ENCODE results near the gene FTO. TPM values are rescaled to one million over a fixed set of nuclear protein-coding genes. Genes with fewer than 3 reads are reported as not detected.

FTO gene
- total and polyA plus RNA-seq, 4 experiments from 2014 or later: 61.5 to 126 (median 69.7) TPM

- no peaks in the 10 kb centered on the region for H3K36me3 ChIP-seq (ENCODE audit: insufficient read depth, low read length)
- no peak overlapping the region for H3K27ac ChIP-seq (ENCODE audit: low read depth, low read length)
- H3K9me3 ChIP-seq (ENCODE audit: control insufficient read depth in 1 of 2, low read length in 2 of 2): no peaks in the 10 kb centered on the region
- ChIA-PET CTCF (ENCODE audit: partially characterized antibody) (no interaction called here), POLR2A (ENCODE audit: partially characterized antibody) (interaction anchor here (1.5 kb wide), 1 partner anchor 9 kb away, joined by 4 read pairs; no protein-coding TSS in a partner anchor)
- intact Hi-C loops (cut with micrococcal nuclease): no loop called here
- Mint-ChIP-seq H3K4me1 (peaks cover 15 to 40% (median 30%) of the 10 kb centered on the region in 4 donors), H3K4me3 (no peak overlapping the region), H3K27ac (no peak overlapping the region), H3K36me3 (peaks cover 0 to 4% of the 10 kb centered on the region in 2 donors), H3K9me3 (peaks cover 0 to 5% (median 1%) of the 10 kb centered on the region in 8 donors), H3K27me3 (no peaks in the 10 kb centered on the region)
- DNase-seq: no peak
- no peaks in the 10 kb centered on the region for H3K4me1 ChIP-seq (ENCODE audit: insufficient read depth, low read length)
- H3K27me3 ChIP-seq (ENCODE audit: insufficient read depth, low read length): no peaks in the 10 kb centered on the region
- H3K4me3 ChIP-seq (ENCODE audit: low read length in 2 of 2): no peak overlapping the region
These were observed 99.5 kb downstream of the FTO start for GRCh38 chr16:53803451-53803850.

- no peaks in the 10 kb centered on the region for H3K36me3 ChIP-seq (ENCODE audit: insufficient read depth, low read length)
- Mint-ChIP-seq H3K4me3 (no peak overlapping the region), H3K9me3 (peaks cover 0 to 5% (median 1%) of the 10 kb centered on the region in 8 donors), H3K27me3 (no peaks in the 10 kb centered on the region), H3K4me1 (peaks cover 16 to 40% (median 30%) of the 10 kb centered on the region in 4 donors), H3K36me3 (peaks cover 0 to 4% of the 10 kb centered on the region in 2 donors), H3K27ac (no peak overlapping the region)
- no peaks in the 10 kb centered on the region for H3K9me3 ChIP-seq (ENCODE audit: control insufficient read depth in 1 of 2, low read length in 2 of 2)
- H3K27me3 ChIP-seq (ENCODE audit: insufficient read depth, low read length): no peaks in the 10 kb centered on the region
- no peak overlapping the region for H3K27ac ChIP-seq (ENCODE audit: low read depth, low read length)
- ChIA-PET POLR2A (ENCODE audit: partially characterized antibody) (interaction anchor here (1.5 kb wide), 1 partner anchor 10 kb away, joined by 4 read pairs; no protein-coding TSS in a partner anchor), CTCF (ENCODE audit: partially characterized antibody) (no interaction called here)
- H3K4me3 ChIP-seq (ENCODE audit: low read length in 2 of 2): no peak overlapping the region
- intact Hi-C loops (cut with micrococcal nuclease): no loop called here
- DNase-seq: no peak
- H3K4me1 ChIP-seq (ENCODE audit: insufficient read depth, low read length): no peaks in the 10 kb centered on the region
These were observed 100.0 kb downstream of the FTO start for GRCh38 chr16:53803998-53804397.

GRCh38 chr16:53804467-53804866 is 100.5 kb downstream of the FTO start:
- no peaks in the 10 kb centered on the region for H3K36me3 ChIP-seq (ENCODE audit: insufficient read depth, low read length)
- no peak overlapping the region for H3K4me3 Mint-ChIP-seq
- no peak for DNase-seq
- no peak overlapping the region for H3K27ac Mint-ChIP-seq
- POLR2A ChIA-PET (ENCODE audit: partially characterized antibody): no interaction called here
- no peak overlapping the region for H3K27ac ChIP-seq (ENCODE audit: low read depth, low read length)
- no peaks in the 10 kb centered on the region for H3K4me1 ChIP-seq (ENCODE audit: insufficient read depth, low read length)
- intact Hi-C loops (cut with micrococcal nuclease): no loop called here
- H3K4me3 ChIP-seq (ENCODE audit: low read length in 2 of 2): no peak overlapping the region
- peaks cover 0 to 4% of the 10 kb centered on the region in 2 donors for H3K36me3 Mint-ChIP-seq
- H3K9me3 Mint-ChIP-seq: peaks cover 0 to 5% (median under 1%) of the 10 kb centered on the region in 8 donors
- no peaks in the 10 kb centered on the region for H3K27me3 ChIP-seq (ENCODE audit: insufficient read depth, low read length)
- H3K9me3 ChIP-seq (ENCODE audit: control insufficient read depth in 1 of 2, low read length in 2 of 2): no peaks in the 10 kb centered on the region
- H3K27me3 Mint-ChIP-seq: no peaks in the 10 kb centered on the region
- H3K4me1 Mint-ChIP-seq: peaks cover 17 to 40% (median 30%) of the 10 kb centered on the region in 4 donors
- CTCF ChIA-PET (ENCODE audit: partially characterized antibody): no interaction called here

- Mint-ChIP-seq H3K9me3 (peaks cover 0 to 3% (median 0%) of the 10 kb centered on the region in 8 donors), H3K27ac (no peak overlapping the region), H3K4me3 (no peak overlapping the region), H3K36me3 (peaks cover under 1 to 3% of the 10 kb centered on the region in 2 donors), H3K27me3 (no peaks in the 10 kb centered on the region), H3K4me1 (peaks cover 17 to 40% (median 30%) of the 10 kb centered on the region in 4 donors)
- Histone ChIP-seq H3K9me3 (ENCODE audit: control insufficient read depth in 1 of 2, low read length in 2 of 2) (no peaks in the 10 kb centered on the region), H3K4me3 (ENCODE audit: low read length in 2 of 2) (no peak overlapping the region), H3K4me1 (ENCODE audit: insufficient read depth, low read length) (no peaks in the 10 kb centered on the region), H3K27ac (ENCODE audit: low read depth, low read length) (no peak overlapping the region), H3K27me3 (ENCODE audit: insufficient read depth, low read length) (no peaks in the 10 kb centered on the region), H3K36me3 (ENCODE audit: insufficient read depth, low read length) (no peaks in the 10 kb centered on the region)
- intact Hi-C loops (cut with micrococcal nuclease): no loop called here
- no peak for DNase-seq
- CTCF ChIA-PET (ENCODE audit: partially characterized antibody): no interaction called here
- POLR2A ChIA-PET (ENCODE audit: partially characterized antibody): no interaction called here
These were observed 101.2 kb downstream of the FTO start for GRCh38 chr16:53805113-53805512.

- no peaks in the 10 kb centered on the region for H3K27me3 Mint-ChIP-seq
- Histone ChIP-seq H3K9me3 (ENCODE audit: control insufficient read depth in 1 of 2, low read length in 2 of 2) (no peaks in the 10 kb centered on the region), H3K4me1 (ENCODE audit: insufficient read depth, low read length) (no peaks in the 10 kb centered on the region), H3K36me3 (ENCODE audit: insufficient read depth, low read length) (peaks cover under 1% of the 10 kb centered on the region), H3K4me3 (ENCODE audit: low read length in 2 of 2) (no peak overlapping the region), H3K27ac (ENCODE audit: low read depth, low read length) (no peak overlapping the region), H3K27me3 (ENCODE audit: insufficient read depth, low read length) (no peaks in the 10 kb centered on the region)
- H3K4me3 Mint-ChIP-seq: peak overlapping the region in 1 of 8 donors; percentile 7
- H3K27ac Mint-ChIP-seq: peak overlapping the region in 2 of 7 donors; percentile 5 to 67
- peaks cover 7 to 10% of the 10 kb centered on the region in 2 donors for H3K36me3 Mint-ChIP-seq
- ChIA-PET CTCF (ENCODE audit: partially characterized antibody) (no interaction called here), POLR2A (ENCODE audit: partially characterized antibody) (no interaction called here)
- H3K4me1 Mint-ChIP-seq: peaks cover 20 to 47% (median 33%) of the 10 kb centered on the region in 4 donors
- no peak for DNase-seq
- intact Hi-C loops (cut with micrococcal nuclease): no loop called here
- peaks cover 0 to 2% (median 0%) of the 10 kb centered on the region in 8 donors for H3K9me3 Mint-ChIP-seq
These were observed 101.8 kb downstream of the FTO start for GRCh38 chr16:53805752-53806151.

- Histone ChIP-seq H3K27ac (ENCODE audit: low read depth, low read length) (no peak overlapping the region), H3K9me3 (ENCODE audit: control insufficient read depth in 1 of 2, low read length in 2 of 2) (no peaks in the 10 kb centered on the region), H3K4me3 (ENCODE audit: low read length in 2 of 2) (no peak overlapping the region), H3K36me3 (ENCODE audit: insufficient read depth, low read length) (peaks cover 7% of the 10 kb centered on the region), H3K27me3 (ENCODE audit: insufficient read depth, low read length) (no peaks in the 10 kb centered on the region), H3K4me1 (ENCODE audit: insufficient read depth, low read length) (no peaks in the 10 kb centered on the region)
- intact Hi-C loops (cut with micrococcal nuclease): no loop called here
- Mint-ChIP-seq H3K36me3 (peaks cover 30 to 31% of the 10 kb centered on the region in 2 donors), H3K4me3 (no peak overlapping the region), H3K27ac (peak overlapping the region in 1 of 7 donors; percentile 4), H3K4me1 (peaks cover 21 to 44% (median 34%) of the 10 kb centered on the region in 4 donors), H3K27me3 (no peaks in the 10 kb centered on the region), H3K9me3 (no peaks in the 10 kb centered on the region)
- POLR2A ChIA-PET (ENCODE audit: partially characterized antibody): no interaction called here
- no peak for DNase-seq
- CTCF ChIA-PET (ENCODE audit: partially characterized antibody): no interaction called here
These were observed 105.4 kb downstream of the FTO start for GRCh38 chr16:53809088-53809932.

- Mint-ChIP-seq H3K4me3 (no peak overlapping the region), H3K9me3 (peaks cover 0 to 4% (median 0%) of the 10 kb centered on the region in 8 donors), H3K27ac (no peak overlapping the region), H3K36me3 (peaks cover 54 to 56% of the 10 kb centered on the region in 2 donors), H3K4me1 (peaks cover 18 to 43% (median 26%) of the 10 kb centered on the region in 4 donors), H3K27me3 (no peaks in the 10 kb centered on the region)
- H3K36me3 ChIP-seq (ENCODE audit: insufficient read depth, low read length): peaks cover 14% of the 10 kb centered on the region
- ChIA-PET CTCF (ENCODE audit: partially characterized antibody) (no interaction called here), POLR2A (ENCODE audit: partially characterized antibody) (no interaction called here)
- H3K4me3 ChIP-seq (ENCODE audit: low read length in 2 of 2): no peak overlapping the region
- no peak for DNase-seq
- H3K27me3 ChIP-seq (ENCODE audit: insufficient read depth, low read length): no peaks in the 10 kb centered on the region
- intact Hi-C loops (cut with micrococcal nuclease): no loop called here
- no peak overlapping the region for H3K27ac ChIP-seq (ENCODE audit: low read depth, low read length)
- H3K4me1 ChIP-seq (ENCODE audit: insufficient read depth, low read length): no peaks in the 10 kb centered on the region
- H3K9me3 ChIP-seq (ENCODE audit: control insufficient read depth in 1 of 2, low read length in 2 of 2): no peaks in the 10 kb centered on the region
These were observed 109.0 kb downstream of the FTO start for GRCh38 chr16:53812914-53813313.

All from CD4-positive, alpha-beta memory T cell (primary cell).